ENCODE results near the gene NOS3.

GRCh38 chr7:150998341-150998740 is 7.5 kb downstream of the NOS3 start:
- TF ChIP-seq, protein P1, sequence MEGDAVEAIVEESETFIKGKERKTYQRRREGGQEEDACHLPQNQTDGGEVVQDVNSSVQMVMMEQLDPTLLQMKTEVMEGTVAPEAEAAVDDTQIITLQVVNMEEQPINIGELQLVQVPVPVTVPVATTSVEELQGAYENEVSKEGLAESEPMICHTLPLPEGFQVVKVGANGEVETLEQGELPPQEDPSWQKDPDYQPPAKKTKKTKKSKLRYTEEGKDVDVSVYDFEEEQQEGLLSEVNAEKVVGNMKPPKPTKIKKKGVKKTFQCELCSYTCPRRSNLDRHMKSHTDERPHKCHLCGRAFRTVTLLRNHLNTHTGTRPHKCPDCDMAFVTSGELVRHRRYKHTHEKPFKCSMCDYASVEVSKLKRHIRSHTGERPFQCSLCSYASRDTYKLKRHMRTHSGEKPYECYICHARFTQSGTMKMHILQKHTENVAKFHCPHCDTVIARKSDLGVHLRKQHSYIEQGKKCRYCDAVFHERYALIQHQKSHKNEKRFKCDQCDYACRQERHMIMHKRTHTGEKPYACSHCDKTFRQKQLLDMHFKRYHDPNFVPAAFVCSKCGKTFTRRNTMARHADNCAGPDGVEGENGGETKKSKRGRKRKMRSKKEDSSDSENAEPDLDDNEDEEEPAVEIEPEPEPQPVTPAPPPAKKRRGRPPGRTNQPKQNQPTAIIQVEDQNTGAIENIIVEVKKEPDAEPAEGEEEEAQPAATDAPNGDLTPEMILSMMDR (IDR thresholded peaks at IDR 0.05) = no peak
- TF ChIP-seq POLR2A (IDR thresholded peaks at IDR 0.05) = no peak

All from esophagus squamous epithelium (tissue), 4 donors.